ENCODE measurements around the gene SORL1. TPM values are rescaled to one million over a fixed set of nuclear protein-coding genes. Genes with fewer than 3 reads are reported as not detected.

SORL1 gene
- total and polyA plus RNA-seq, 9 of the 15 experiments (the other 6 are each of a cell fraction or from before 2014, with no cell fraction given) = 0.01 to 0.66 TPM; not detected in 7

GRCh38 chr11:121412711-121413415 is 39.3 kb upstream of the SORL1 start (continued):
- TF ChIP-seq ZNF232 (CRISPR knock-in tag; IDR thresholded peaks at IDR 0.05) (no peak), TAL1 (IDR thresholded peaks at IDR 0.05) (no peak), RAD51 (IDR thresholded peaks at IDR 0.05; ENCODE audit: borderline replicate concordance, low read depth) (no peak)

- no peaks in the 10 kb centered on the region for H4K20me1 ChIP-seq (replicated peaks; ENCODE audit: control insufficient read depth, insufficient read depth, low read length)
- POLR2A ChIA-PET = no interaction called here
- H2AFZ ChIP-seq (ENCODE audit: low read depth, low read length) = no peak overlapping the region
- in situ Hi-C loops (cut with MboI) (no loop called here), intact Hi-C loops (cut with micrococcal nuclease) (no loop called here)
- H3K36me3 ChIP-seq (ENCODE audit: control insufficient read depth, insufficient read depth, low read length) = no peaks in the 10 kb centered on the region
- FAIRE-seq (no peak), DNase-seq (ENCODE audit: extremely low read depth in 1 of 4, low spot score in 3 of 4) (no peak), ATAC-seq (no peak)
- H3K4me3 ChIP-seq = no peak overlapping the region
- H3K9me3 ChIP-seq (replicated peaks; ENCODE audit: control insufficient read depth, insufficient read depth, low read depth, low read length) = no peaks in the 10 kb centered on the region
- TF ChIP-seq RBM15 (IDR thresholded peaks at IDR 0.05; ENCODE audit: insufficient read depth, low read length) (no peak), RBM17 (IDR thresholded peaks at IDR 0.05; ENCODE audit: borderline replicate concordance, low read depth, low read length) (no peak), ATF1 (CRISPR knock-in tag; IDR thresholded peaks at IDR 0.05) (no peak), ATF1 (tag; IDR thresholded peaks at IDR 0.05) (no peak), CHD2 (IDR thresholded peaks at IDR 0.05; ENCODE audit: low read depth, low read length) (no peak), JUNB (CRISPR knock-in tag; conservative IDR thresholded peaks at IDR 0.05) (no peak), MTA3 (IDR thresholded peaks at IDR 0.05; ENCODE audit: borderline replicate concordance) (no peak), HDAC3 (IDR thresholded peaks at IDR 0.05; ENCODE audit: borderline replicate concordance, partially characterized antibody) (no peak), PHF20 (IDR thresholded peaks at IDR 0.05; ENCODE audit: partially characterized antibody) (no peak), ZNF133 (CRISPR knock-in tag; IDR thresholded peaks at IDR 0.05) (no peak), KLF16 (IDR thresholded peaks at IDR 0.05) (no peak), ZNF668 (CRISPR knock-in tag; IDR thresholded peaks at IDR 0.05) (no peak)
- TF ChIP-seq, protein P1, sequence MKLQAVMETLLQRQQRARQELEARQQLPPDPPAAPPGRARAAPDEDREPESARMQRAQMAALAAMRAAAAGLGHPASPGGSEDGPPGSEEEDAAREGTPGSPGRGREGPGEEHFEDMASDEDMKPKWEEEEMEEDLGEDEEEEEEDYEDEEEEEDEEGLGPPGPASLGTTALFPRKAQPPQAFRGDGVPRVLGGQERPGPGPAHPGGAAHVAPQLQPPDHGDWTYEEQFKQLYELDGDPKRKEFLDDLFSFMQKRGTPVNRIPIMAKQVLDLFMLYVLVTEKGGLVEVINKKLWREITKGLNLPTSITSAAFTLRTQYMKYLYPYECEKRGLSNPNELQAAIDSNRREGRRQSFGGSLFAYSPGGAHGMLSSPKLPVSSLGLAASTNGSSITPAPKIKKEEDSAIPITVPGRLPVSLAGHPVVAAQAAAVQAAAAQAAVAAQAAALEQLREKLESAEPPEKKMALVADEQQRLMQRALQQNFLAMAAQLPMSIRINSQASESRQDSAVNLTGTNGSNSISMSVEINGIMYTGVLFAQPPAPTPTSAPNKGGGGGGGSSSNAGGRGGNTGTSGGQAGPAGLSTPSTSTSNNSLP (IDR thresholded peaks at IDR 0.05; ENCODE audit: borderline replicate concordance, low read depth, low read length) = no peak
- H3K4me1 ChIP-seq (replicated peaks in 1 of 2; ENCODE audit: control insufficient read depth in 2 of 2, insufficient read depth in 2 of 2, low read length in 2 of 2) = no peaks in the 10 kb centered on the region; a peak in 1 of 5 replicates
- no peaks in the 10 kb centered on the region for H3K9me1 ChIP-seq (ENCODE audit: control insufficient read depth, insufficient read depth, low read length)
- H3K4me2 ChIP-seq (ENCODE audit: insufficient read depth, low read length) = no peak overlapping the region
- H3K27ac ChIP-seq (ENCODE audit: extremely low read depth, low read depth, low read length) = no peak overlapping the region
- no peaks in the 10 kb centered on the region for H3K79me2 ChIP-seq (ENCODE audit: control insufficient read depth, insufficient read depth, low read length)
- peaks cover 0 to 3% of the 10 kb centered on the region in 2 experiments; a peak in 1 of 5 replicates for H3K27me3 ChIP-seq (ENCODE audit: control insufficient read depth in 2 of 2, insufficient read depth in 2 of 2, low read length in 2 of 2)
- CTCF ChIA-PET (ENCODE audit: low intra/inter-chr PET ratio) = no interaction called here
- no peak overlapping the region for H3K9ac ChIP-seq (ENCODE audit: insufficient read depth in 1 of 2, low read depth in 2 of 2, low read length in 2 of 2)
- no TSS peak for BruUV-seq (replicated peaks)
- WGBS (ENCODE audit: insufficient coverage, low coverage, missing lambda C conversion rate) = 0% methylated on average over 2 of the region's 2 CpGs
Measured at GRCh38 chr11:121414141-121414913, 37.8 kb upstream of the SORL1 start.
